Astrocyte of the spinal cord (primary cell): ENCODE measurements around the gene PRSS33.

Source experiments
- DNase-seq: peaks from one replicate; pipeline ENCODE4 v3.0.0; 2011; ENCODE audit warnings: low read depth, low spot score
- H3K4me3 ChIP-seq: 2 replicates; pipeline ENCODE4 v1.5.1; 2011; ENCODE audit warnings: low read depth, mild to moderate bottlenecking, low read length, moderate library complexity
- in situ Hi-C: cut with HindIII; loops from 2 replicates; pipeline ENCODE4 v1.10.0; 2017; ENCODE audit warnings: low sequenced_read_pairs
- TF ChIP-seq, protein P1 (sequence below): IDR thresholded peaks from 2 replicates; pipeline ENCODE4 v1.5.1; 2012; ENCODE audit warnings: low read depth, mild to moderate bottlenecking, low read length, inconsistent platforms

Gene PRSS33

DNA sequence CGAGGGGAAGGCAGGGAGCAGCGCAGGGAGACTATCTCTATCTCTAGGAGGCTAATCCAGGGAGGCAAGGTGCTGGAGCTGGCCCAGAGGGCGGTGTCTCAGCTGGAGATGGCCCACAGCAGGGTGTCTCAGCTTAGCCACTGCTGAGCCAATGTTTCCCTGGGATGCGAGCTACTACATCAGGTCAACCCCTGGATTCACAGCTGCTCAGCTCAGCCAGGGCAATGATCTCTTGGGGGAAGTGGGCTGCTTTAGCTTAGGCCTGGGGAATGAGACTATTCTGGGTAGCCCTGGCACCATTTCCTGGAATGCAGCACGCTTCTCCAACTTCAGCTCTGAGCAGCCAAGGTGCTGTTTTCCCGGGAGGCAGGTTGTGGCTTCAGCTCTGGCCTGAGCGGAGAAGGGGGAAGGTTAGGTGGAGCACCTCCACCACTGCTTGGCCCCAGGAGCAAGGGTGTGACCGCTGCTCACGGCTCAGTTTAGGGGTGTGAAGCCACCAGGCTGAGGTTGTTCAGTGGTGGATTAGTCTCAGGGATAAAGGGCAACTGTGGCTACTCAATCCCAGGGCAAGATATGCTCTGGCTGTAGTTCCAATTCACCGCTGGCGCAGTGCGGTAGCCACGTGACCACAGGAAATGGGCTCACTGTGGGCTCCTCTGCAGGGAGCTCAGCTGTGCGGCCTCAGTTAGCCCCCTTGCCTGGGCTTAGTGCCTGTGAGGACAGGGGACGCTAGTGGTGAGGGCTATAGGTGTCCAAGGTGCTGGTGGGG is 24.5 kb upstream of the PRSS33 start:
- in situ Hi-C loops = no loop called here
- no peak overlapping the region for H3K4me3 ChIP-seq
- TF ChIP-seq, protein P1, sequence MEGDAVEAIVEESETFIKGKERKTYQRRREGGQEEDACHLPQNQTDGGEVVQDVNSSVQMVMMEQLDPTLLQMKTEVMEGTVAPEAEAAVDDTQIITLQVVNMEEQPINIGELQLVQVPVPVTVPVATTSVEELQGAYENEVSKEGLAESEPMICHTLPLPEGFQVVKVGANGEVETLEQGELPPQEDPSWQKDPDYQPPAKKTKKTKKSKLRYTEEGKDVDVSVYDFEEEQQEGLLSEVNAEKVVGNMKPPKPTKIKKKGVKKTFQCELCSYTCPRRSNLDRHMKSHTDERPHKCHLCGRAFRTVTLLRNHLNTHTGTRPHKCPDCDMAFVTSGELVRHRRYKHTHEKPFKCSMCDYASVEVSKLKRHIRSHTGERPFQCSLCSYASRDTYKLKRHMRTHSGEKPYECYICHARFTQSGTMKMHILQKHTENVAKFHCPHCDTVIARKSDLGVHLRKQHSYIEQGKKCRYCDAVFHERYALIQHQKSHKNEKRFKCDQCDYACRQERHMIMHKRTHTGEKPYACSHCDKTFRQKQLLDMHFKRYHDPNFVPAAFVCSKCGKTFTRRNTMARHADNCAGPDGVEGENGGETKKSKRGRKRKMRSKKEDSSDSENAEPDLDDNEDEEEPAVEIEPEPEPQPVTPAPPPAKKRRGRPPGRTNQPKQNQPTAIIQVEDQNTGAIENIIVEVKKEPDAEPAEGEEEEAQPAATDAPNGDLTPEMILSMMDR = no peak
- no peak for DNase-seq

DNA sequence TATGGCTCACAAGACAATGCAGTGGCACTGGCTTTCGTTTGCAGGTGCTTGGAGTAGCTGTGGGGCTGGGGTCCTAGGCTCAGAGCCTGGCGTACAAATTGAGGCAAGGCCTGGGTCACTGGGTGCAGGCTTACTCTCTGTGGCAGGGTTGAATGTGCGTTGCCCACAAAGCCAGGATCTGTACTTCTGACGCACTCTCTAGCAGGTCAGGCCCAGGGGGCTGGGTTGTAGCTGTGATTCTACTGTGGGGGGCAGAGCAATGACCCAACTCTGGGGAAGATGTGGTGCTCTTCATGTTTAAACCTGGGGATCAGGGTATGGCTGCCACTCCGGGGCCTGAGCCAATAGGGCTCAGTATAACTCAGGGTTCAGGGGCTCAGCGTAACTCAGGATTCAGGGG is 23.3 kb upstream of the PRSS33 start:
- no peak for DNase-seq
- in situ Hi-C loops = no loop called here
- TF ChIP-seq, protein P1 = no peak
- no peak overlapping the region for H3K4me3 ChIP-seq

DNA sequence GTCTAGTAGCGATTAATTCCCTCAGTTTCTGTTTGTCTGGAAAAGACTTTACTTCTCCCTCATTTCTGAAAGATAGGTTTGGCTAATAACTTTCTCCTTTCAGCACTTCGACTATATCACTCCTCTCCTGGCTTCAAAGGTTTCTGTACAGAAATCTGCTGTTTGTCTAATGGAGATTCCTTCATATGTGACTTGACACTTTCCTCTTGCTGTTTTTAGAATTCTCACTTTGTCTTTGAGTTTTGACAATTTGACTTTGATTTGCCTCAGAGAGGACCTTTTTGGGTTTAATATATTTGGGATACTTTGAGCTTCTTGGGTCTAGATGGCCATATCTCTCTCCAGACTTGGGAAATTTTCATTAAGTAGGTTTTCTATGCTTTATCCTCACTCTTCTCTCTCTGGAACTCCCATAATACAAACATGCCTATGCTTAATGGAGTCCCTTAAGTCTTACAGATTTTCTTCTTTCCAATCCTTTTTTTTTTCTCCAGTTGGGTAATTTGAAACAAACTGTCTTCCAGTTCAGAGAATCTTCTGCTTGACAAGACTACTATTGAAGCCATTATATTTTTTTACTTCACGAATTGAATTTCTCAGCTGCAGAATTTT is 21.9 kb upstream of the PRSS33 start:
- in situ Hi-C loops = no loop called here
- no peak overlapping the region for H3K4me3 ChIP-seq
- no peak for DNase-seq
- TF ChIP-seq, protein P1 = no peak

DNA sequence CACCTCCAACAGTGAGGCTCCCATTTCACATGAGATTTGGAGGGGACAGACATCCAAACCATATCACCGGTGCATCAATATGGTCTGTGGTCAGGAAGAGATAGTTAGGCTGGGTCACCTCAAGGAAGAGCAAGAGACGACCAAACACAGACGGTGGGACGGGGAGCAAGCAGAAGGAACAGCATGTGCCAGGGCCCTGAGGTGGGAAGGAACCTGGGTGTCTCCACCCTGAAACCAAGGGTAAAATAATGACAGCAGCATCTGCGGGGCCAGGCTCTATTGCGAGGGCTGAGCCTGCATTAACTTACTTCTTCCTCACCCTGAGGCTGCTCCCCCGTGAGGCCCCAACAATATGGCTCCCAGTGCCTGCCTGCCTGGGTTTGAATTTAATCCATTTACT is 20.8 kb upstream of the PRSS33 start:
- in situ Hi-C loops = no loop called here
- TF ChIP-seq, protein P1 = no peak
- no peak overlapping the region for H3K4me3 ChIP-seq
- no peak for DNase-seq

DNA sequence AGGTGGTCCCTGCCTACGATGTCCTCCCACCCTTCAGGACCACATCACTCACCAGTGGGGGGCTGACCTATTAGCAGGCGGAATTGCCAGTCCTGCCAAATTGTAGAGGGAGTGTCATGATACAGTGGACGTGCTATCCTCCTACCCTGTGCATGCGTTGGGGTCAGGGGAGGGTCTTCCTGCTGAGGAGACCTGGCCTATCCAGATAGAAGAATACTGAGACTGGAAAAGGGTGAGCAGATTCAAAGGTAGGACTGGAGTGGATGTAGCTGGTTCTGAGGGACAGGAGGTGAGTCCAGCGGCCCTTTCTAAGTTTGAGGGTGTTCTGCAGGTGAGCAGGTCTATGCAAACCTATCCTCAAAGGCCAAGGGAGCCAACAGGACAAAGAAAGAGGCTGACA is 18.9 kb upstream of the PRSS33 start:
- no peak for DNase-seq
- in situ Hi-C loops = no loop called here
- TF ChIP-seq, protein P1 = no peak
- no peak overlapping the region for H3K4me3 ChIP-seq

DNA sequence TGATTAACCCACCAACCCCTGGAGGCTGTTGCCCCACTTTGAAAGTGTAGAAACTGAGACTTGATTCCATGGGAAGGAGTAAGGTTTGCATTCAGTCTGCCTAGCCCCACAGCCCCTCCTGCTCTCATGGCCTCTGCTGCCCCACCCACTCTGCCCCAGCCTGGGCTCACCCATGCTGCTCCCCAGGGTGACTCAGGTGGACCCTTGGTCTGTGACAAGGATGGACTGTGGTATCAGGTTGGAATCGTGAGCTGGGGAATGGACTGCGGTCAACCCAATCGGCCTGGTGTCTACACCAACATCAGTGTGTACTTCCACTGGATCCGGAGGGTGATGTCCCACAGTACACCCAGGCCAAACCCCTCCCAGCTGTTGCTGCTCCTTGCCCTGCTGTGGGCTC is 17.4 kb upstream of the PRSS33 start:
- TF ChIP-seq, protein P1 = no peak
- in situ Hi-C loops = no loop called here
- no peak for DNase-seq
- H3K4me3 ChIP-seq = no peak overlapping the region
